Stimulated activated CD8-positive, alpha-beta memory T cell treated with anti-CD3 and anti-CD28 coated beads, Interleukin-4, amount 100 ng/mL, for 1 hour (primary cell): Measurements from ENCODE around the gene TARBP1.

Experiments
- DNase-seq, 2 donors: peaks; one replicate each; pipeline ENCODE4 v3.0.0-alpha.2; 2020; ENCODE audit warnings: low read depth in 2 of 2, low spot score in 1 of 2

The TARBP1 gene

DNA sequence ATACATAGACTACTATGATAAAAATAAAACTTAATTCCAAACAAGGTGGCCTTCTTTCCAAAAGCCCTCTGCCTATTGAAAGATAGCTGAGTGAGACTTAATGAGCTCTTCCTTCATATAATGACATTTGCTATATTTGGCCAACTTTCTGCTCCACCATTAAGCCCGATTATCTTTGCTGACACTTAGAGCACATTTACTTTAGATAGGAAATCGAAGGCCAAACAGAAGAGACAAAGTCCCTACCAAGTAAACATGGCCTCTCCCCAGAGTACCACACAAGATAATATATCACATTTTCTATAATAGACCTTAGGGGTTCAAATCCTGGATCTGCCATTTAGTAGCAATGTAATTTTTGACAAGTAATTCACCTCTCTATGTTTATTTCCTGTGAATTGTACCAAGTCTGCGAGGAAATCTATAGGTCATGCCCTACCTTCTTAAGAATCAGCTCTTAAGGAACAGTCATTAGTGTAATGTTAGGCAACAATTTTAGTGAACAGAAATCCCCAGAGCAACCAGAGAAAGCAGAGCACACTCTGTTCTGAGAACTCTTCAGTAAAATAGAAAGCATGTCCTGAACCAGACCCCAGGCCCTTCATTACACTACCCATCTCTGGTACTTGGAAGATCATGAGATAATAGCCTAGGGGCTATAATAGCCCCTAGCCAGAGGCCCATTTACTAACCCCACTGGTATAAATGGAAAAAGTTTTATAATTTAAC is 123.0 kb downstream of the TARBP1 start:
- no peak for DNase-seq

DNA sequence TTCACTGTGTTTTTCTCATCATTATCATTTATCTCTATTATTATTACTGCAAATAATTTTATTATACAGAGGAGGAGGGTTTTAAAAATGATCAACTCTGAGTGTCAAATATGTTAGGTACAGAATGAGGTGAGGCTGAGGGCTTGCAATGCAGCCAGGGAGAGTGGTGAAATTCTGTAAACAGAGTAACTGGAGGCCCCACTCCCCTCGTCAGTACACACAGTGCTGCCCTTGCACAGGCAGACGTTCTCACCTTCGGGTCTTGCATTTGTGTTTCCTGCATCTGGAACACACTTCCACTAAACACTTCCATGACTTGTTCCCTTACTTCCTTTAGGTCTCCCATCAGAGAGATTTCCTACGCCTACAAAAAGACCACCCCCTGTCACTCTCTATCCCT is 130.0 kb downstream of the TARBP1 start:
- DNase-seq, result no peak

DNA sequence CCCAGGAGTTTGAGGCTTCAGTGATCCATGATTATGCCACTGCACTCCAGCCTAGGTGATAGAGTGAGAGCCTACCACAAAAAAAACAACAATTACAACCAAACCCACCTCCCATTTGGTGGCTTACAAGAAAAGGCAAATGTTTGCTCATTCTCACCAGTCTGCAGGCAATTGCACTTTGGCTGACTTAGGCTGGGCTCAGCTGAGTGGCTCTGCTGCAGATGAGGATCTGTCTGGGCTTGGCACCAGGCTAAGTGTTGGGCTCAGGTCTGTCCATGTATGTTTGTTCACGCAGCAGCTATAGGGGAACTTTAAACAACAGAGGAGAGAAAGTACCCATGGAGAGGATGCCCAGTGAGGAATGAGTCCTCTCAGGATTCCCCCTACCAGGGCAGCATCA is 133.7 kb downstream of the TARBP1 start:
- no peak for DNase-seq

DNA sequence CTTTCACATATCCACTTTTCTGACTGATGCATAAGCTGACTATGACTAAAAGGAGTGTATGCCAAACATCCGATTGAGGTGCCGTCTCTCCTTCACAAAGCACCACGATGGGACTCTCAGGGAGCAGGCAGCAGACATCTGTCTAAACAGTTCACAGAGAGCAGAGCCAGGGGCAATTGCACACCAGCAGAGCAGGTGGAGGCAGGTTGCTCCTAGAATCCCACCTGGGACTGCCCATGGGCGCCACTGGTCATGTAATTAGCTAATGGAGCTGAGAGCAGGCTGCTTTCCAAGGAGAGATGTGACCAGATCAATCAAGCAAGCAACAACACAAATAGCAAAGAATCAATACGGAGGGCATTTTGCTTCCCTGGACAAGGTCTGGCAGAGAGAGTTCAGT is 136.2 kb downstream of the TARBP1 start:
- DNase-seq, result no peak
